GM18507 (cell line): ENCODE results near the gene KIAA1217.

Source experiments
- DNase-seq: peaks from one replicate; pipeline ENCODE4 v3.0.0; 2011; ENCODE audit warnings: low read depth; ENCODE audit not compliant: insufficient read length; ENCODE audit errors: extremely low spot score
- FAIRE-seq: peaks from 2 replicates; lab custom pipeline; 2011; peaks lifted over from hg19 to GRCh38; lab: Jason Lieb, UNC

KIAA1217 gene

DNA sequence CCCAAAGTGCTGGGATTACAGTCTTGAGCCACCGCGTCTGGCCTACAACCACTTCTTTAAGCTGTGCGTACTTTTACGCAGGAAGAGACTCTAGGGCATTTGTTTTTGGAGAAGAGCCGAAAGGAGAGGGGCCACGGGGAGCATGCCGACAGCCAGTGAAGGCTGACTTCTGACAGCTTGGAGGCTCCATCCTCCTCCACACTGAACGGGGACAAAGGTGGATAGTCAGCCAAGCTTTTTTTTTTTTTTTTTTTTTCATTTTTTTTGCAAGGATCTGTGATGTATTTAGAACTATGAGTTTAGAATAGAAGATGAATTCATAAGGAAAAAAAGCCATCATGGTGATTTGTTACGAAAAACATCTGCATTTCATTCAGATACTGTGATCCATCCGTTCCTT, 293.1 kb downstream of the KIAA1217 start:
- FAIRE-seq (no peak), DNase-seq (no peak)

DNA sequence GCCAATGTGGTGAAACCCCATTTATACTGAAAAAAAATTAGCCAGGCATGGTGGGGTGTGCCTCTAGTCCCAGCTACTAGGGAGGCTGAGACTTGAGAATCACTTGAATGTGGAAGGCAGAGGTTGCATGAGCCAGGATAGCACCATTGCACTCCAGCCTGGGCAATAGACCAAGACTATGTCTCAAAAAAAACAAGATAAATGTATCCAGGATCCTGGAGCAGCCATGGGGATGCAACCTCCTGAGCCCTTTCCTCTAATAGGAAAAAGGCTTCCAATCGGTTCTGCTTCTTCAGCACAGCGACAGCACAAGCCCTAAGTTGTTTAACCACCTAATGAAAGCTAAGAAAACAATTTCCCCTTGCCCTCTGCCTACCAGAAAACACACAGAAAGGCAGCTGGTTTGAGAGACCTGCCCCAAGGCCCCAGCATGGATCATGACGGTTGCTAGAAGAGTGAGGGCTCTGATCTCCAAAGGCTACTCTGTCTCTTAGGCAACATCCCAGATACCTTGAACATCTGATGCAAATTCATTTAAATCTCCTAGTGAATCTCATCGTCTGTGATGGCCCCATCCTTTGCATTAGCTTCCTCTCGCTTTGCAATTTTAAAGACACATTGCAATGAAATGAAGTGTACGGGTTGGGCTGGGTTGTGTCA, 294.0 kb downstream of the KIAA1217 start:
- DNase-seq (no peak), FAIRE-seq (no peak)

DNA sequence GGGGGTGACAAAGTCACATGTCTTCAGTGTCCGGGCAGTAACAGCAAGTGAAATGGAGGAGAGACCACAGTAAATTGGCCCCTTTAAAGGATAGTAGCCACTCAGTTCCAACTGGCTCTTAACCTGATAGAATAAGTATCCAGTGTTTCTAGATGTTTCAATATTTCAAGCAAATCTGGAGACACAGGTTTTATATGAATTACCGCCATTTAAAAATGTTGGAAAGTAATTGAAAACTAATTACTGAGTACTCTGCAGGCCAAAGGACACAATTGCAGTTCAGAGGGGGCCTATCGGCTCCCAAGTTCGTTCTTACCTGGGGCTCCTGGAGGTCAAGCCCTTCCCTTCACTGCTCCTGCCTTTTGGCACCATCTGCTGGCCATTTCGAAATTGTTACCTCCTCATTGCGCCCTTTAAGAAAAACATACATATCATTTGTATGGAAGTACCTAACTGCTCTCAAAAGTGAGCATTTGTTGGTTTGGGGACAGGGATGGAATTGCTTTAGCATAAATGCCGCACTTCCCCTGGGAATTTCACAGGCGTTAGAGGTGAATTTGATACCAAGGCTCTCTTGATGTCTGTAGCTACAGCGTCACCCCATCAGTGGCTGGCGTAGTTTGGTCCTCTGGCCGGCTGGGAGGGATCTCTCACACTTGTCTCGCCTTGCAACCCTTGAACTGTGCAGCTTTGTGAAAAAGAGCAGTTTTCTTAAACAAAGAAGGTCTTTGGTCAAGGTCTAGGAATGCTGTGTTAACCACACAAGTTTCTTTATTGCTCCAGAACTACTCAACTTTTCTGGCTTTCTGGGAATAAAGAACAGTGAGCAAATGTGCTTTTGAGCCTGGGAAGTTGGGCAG, 294.8 kb downstream of the KIAA1217 start:
- FAIRE-seq (peak; percentile 67), DNase-seq (no peak)

DNA sequence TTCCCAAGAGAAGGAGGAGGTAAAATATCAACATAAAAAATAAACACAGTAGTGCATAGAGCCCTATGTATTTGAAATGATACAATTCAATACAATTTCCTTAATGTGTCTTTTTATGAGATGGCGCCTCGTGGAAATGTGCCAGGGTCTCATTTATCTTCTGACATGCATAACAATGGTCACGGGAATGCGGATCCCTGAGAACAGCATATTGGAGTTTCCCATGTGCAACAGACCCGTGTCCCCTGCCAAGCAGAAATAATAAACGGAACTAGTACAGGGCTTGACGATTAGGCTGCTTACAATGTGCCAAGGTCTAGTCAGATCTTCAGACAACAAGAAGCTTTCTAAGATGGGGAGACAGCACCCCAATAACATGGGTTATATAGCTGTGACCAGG, 296.8 kb downstream of the KIAA1217 start:
- DNase-seq, result no peak

DNA sequence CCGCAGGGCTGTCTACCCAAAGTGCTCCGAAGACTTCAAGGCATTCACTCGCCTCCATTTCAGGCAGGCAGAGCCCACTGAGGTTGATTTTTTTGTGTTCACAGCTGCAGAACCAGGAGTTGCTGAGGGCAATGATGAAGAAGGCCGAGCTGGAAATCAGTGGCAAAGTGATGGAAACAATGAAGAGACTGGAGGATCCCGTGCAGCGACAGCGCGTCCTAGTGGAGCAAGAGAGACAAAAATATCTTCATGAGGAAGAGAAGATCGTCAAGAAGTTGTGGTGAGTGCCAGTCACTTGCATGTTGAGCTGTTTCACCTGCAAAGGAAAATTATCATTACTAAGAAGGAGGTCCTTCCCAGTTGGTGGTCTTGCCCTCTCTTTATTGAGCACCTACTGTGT, 304.2 kb downstream of the KIAA1217 start:
- no peak for FAIRE-seq
- no peak for DNase-seq

More for the DNA sequence above, 296.8 kb downstream of the KIAA1217 start:
- FAIRE-seq, result no peak

DNA sequence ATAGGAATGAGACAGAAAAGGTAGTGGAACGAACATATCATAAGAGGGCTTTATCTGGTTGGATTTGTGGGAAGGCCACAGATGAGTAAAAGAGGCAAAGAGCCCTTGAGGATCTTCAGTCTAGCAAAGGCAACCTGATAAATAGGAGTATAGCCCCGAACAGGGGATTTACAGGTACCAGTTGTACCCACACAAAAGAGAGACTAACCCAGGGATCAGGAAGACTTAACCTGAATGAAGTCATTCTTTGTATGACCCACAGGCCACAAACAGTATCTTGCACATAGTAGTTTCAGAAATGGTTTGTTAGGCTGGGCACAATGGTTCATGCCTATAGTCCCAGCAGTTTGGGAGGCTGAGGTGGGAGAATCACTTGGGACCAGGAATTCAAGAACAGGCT, 306.5 kb downstream of the KIAA1217 start:
- DNase-seq, result no peak
- FAIRE-seq, result no peak

DNA sequence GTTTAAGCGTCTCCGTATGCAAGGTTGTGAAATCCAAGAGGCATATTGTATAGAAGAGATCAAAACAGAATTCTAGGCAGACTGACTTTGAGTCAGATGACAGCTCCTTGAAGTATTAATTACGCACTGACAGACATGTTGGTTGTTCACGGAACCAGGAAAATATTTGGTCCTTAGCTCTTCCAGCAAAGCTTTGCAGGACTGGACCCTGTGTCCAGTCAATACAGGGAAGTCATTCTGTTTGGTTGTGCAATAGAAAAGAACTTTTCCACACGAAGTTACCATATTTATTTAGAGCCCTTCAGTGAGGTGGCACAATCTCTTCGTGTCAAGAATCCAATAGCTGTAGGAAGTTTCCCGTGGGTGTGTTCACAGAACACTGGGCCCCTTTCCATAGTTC, 309.5 kb downstream of the KIAA1217 start:
- FAIRE-seq (no peak), DNase-seq (no peak)

DNA sequence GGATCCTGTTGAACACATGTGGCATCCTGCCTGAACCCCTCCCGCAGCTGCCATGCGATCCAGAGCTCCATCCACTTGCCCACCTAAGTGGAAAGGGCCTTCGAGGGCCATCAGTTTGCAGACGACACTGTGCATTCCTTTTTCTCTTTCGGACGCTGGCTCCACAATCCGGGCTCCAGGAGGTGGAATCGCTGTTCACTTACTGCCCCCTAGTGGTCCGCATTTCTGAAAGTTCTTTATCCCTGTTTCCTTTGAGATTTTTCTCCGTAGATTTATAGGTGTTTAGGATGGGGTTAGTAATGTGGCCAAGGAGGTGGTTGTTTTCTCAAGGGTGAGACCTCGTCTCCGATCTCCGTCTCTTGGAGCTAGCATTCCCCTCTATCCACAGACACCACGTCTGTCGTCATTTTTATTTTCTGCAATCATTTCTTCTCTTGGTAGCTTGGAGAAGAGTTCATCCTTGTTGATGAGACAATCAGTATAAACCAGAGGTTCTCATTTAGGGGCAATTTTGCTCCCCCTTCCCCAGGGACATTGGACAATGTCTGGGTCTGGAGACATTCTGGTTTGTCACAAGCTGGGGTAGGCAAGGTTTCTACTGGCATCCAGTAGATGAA, 310.2 kb downstream of the KIAA1217 start:
- FAIRE-seq, result peak; percentile 50
- DNase-seq, result no peak

DNA sequence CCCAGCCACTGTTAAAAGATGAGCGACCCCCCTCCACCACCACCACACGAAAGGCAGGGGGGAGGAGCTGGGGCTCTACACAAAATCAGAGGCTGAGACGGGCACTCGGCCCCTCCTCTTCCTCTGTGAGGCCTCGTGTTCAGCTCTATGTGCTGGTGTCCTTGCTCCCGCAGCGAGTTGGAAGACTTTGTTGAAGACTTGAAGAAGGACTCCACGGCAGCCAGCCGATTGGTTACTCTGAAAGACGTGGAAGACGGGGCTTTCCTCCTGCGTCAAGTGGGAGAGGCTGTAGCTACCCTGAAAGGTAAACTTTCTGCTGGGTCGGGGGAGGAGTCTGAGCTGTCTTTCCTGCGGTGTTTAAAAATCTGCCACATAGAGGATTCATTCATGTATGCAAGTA, 311.0 kb downstream of the KIAA1217 start:
- DNase-seq (no peak), FAIRE-seq (no peak)

DNA sequence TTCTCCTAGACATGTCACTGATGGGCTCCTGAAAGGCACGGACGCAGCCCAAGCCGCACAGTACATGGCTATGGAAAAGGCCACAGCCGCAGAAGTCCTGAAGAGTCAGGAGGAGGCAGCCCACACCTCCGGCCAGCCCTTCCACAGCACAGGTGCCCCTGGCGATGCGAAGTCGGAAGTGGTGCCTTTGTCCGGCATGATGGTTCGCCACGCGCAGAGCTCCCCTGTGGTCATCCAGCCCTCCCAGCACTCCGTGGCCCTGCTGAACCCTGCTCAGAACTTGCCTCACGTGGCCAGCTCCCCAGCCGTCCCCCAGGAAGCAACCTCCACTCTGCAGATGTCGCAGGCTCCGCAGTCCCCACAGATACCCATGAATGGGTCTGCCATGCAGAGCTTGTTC, 315.4 kb downstream of the KIAA1217 start:
- FAIRE-seq, result no peak
- no peak for DNase-seq

DNA sequence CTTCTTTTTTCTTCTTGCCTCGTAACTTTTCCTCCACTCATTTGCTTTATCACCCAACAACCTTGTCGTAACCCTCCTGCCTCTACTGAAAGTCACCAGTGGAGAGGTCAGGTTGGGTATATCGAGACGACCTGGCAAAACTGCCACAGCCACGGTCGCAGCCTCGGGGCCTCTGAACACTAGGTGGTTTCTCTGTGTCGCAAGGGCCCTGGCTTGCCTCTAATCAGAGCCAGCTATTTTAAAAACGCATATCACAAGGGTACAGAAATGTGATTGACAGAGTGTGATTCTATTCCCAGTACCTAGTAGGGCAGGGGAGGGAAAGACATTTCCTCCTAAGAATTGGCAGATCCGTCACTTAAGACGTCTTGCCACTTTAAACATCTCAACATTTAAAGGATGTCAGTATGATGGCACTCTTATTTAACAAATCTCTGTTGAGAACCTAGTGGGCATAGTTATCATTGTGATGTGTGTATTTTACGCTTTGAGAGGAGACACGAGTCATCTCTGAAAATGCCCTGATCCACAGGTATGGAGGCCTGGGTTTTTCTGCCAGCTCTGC, 317.2 kb downstream of the KIAA1217 start:
- FAIRE-seq (no peak), DNase-seq (no peak)

DNA sequence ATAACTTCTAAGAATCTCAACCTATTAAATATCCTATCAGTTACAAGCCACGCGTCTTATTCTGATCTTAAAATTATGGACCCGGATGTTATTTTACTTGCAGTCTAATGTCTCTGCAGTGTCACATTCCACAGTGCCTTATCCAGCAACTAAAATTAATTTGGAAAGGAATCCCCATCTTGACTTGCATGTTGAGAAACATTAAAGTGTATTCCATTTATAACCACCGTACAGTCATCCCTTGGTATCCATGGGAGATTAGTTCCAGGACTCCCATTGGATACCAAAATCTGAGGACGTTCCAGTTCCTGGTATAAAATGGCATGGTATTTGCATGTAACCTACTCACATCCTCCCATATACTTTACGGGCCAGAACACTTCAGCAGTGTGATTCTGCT, 320.0 kb downstream of the KIAA1217 start:
- DNase-seq (no peak), FAIRE-seq (no peak)

DNA sequence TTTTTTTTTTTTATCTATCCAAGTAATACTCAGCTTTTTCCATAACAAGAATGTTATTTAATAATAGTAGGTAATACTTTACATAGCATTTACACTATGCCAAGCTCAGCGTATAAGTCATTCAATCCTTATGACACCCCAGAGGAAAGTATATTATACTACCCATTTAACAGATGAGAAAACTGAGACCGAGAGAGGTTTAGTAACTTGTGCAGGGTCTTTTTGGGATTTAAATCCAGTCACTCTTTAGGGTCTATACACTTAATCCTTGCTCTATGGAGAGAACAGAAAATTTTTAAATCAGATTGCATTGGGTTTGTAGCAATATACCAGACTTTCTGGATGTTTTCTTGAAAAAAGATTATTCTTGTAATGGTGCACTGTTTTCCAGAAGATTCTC, 322.5 kb downstream of the KIAA1217 start:
- FAIRE-seq, result no peak
- DNase-seq, result no peak

DNA sequence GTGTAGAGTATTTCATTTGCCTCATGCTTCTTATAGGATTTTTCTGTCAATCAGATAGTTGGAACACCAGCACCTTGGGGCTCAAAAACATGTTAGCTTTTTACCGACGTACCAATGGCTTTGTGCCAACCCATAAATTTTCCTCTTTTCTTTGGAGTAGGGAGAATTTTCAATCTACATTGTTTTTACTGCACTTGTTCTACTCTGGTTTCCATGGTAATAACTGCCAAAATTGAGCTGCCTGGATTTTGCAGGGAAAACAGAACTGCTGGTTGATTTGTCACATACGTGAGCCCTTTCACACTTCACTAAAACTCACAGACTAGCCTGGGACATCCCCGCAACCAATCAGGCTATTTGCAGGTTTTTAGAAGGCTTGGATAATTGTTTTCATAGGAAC, 325.0 kb downstream of the KIAA1217 start:
- DNase-seq (no peak), FAIRE-seq (no peak)

DNA sequence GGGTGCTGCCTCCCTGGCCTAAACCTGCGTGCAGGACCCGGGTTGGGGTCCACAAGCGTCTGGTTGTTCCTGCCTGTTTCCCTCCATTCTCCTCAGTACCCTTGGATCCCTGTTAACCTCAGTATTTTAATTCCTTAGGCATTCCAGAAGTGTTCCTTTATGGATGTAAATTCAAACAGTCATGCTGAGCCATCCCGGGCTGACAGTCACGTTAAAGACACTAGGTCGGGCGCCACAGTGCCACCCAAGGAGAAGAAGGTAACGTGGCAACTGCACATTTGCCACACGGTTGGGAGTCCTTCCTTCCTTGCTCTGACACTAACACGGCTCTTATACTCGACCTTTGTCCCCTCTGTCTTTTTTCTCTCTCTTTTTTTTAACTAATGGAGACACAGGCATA, 327.7 kb downstream of the KIAA1217 start:
- FAIRE-seq, result no peak
- DNase-seq, result no peak

DNA sequence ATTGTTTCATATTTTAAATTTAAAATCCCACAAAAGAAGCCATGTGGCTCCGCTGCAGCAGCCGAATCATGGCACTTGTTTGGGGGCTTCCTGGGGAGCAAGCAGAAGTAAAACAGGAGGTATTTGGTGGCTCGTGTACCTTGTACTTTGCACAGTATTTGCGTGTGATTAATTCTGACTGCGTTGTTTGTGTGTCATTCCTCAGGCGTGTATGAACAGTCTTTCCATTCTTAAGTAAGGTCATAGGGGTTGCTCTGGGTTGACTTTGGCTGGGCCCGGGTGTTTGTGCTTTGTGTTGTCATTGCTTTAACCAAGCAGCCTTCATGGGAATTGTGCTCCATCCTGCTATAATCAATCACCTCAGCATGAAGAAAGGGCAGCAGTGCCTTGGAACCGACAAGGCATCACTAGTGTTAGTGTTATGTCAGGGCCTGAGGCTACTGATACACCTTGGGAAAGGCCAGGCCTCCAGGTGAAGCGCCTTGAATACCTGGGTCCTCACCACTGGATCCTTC, 332.4 kb downstream of the KIAA1217 start:
- DNase-seq, result no peak
- no peak for FAIRE-seq

DNA sequence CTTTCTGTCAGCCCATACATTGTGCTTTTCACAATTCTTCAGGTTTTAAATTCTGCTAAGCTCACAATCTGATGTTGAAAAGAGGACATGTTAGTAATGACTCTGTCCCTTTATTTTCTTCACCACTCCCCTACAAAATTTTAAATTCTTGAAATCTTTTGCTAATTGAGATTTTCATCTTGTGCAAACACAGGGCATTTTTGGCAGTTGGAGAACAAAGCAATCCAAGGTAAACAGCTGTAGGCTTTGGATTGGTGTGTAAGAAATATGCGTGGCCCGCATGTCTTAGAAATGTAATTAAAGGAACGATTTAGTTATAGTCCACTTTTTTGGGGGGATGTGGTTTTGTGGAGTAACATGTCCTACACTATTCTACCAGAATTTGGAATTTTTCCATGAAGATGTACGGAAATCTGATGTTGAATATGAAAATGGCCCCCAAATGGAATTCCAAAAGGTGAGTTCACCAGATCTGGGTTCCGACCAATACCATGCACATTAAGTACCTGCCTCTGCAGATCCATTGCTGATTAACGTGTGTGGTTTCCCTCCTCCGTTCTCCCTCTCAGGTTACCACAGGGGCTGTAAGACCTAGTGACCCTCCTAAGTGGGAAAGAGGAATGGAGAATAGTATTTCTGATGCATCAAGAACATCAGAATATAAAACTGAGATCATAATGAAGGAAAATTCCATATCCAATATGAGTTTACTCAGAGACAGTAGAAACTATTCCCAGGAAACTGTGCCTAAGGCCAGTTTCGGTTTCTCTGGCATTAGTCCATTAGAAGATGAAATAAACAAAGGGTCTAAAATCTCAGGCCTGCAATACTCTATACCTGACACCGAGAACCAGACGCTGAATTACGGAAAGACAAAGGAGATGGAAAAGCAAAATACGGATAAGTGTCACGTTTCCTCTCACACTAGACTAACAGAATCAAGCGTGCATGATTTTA, 333.7 kb downstream of the KIAA1217 start:
- no peak for DNase-seq
- no peak for FAIRE-seq

DNA sequence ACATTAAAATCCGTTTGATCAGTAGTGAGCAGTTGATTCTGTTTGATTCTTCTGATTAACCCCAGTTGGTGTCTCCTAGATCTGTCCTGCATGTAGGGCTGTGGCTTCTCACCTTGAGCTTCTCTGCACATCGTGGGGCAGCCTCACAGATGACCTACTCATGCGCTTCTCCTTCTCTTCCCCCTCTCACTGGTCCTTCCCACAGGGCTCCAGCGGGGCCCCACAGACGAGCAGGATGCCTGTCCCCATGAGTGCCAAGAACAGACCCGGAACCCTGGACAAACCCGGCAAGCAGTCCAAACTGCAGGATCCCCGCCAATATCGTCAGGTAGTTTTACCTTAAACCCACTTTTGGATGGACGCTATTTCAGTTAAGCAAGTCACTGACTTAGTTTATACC, 335.8 kb downstream of the KIAA1217 start:
- DNase-seq, result no peak
- no peak for FAIRE-seq

DNA sequence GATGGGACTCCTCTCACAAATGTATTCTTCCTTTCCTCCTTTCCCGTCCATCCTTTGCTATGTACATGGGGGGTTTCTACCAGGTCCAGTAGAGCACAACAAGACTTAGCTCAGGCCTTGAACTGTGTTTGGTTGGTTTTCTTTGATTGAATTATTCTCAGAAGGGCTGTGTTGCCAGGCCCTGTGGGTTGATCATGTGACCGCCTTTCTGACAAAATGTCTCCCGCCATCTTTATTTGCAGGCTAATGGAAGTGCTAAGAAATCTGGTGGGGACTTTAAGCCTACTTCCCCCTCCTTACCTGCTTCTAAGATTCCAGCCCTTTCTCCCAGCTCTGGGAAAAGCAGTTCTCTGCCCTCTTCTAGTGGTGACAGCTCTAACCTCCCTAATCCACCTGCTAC, 336.6 kb downstream of the KIAA1217 start:
- DNase-seq, result no peak
- FAIRE-seq, result no peak
